ENCODE results near the gene TCEANC.

TCEANC gene

GRCh38 chrX:13689741-13690211 lies 36.8 kb downstream of the TCEANC start:
- no peak for DNase-seq (ENCODE audit: extremely low read depth in 1 of 2, low read depth in 1 of 2)

- DNase-seq (ENCODE audit: extremely low read depth in 1 of 2, low read depth in 1 of 2), result no peak
Measured at GRCh38 chrX:13690836-13691235, 37.9 kb downstream of the TCEANC start.

- no peak for DNase-seq (ENCODE audit: extremely low read depth in 1 of 2, low read depth in 1 of 2)
Measured at GRCh38 chrX:13691841-13692371, 39.0 kb downstream of the TCEANC start.

GRCh38 chrX:13692771-13693231 lies 39.9 kb downstream of the TCEANC start:
- no peak for DNase-seq (ENCODE audit: extremely low read depth in 1 of 2, low read depth in 1 of 2)

GRCh38 chrX:13693341-13693961 lies 40.5 kb downstream of the TCEANC start:
- DNase-seq (ENCODE audit: extremely low read depth in 1 of 2, low read depth in 1 of 2), result no peak

GRCh38 chrX:13694359-13694758 lies 41.4 kb downstream of the TCEANC start:
- no peak for DNase-seq (ENCODE audit: extremely low read depth in 1 of 2, low read depth in 1 of 2)

- no peak for DNase-seq (ENCODE audit: extremely low read depth in 1 of 2, low read depth in 1 of 2)
Measured at GRCh38 chrX:13694983-13695382, 42.0 kb downstream of the TCEANC start.

GRCh38 chrX:13695601-13696115 lies 42.7 kb downstream of the TCEANC start:
- DNase-seq (ENCODE audit: extremely low read depth in 1 of 2, low read depth in 1 of 2), result no peak

GRCh38 chrX:13697455-13697854 lies 44.5 kb downstream of the TCEANC start:
- DNase-seq (ENCODE audit: extremely low read depth in 1 of 2, low read depth in 1 of 2), result no peak

GRCh38 chrX:13697976-13698375 lies 45.0 kb downstream of the TCEANC start:
- no peak for DNase-seq (ENCODE audit: extremely low read depth in 1 of 2, low read depth in 1 of 2)

- DNase-seq (ENCODE audit: extremely low read depth in 1 of 2, low read depth in 1 of 2), result no peak
Measured at GRCh38 chrX:13698432-13698831, 45.5 kb downstream of the TCEANC start.

- no peak for DNase-seq (ENCODE audit: extremely low read depth in 1 of 2, low read depth in 1 of 2)
Measured at GRCh38 chrX:13699183-13699826, 46.4 kb downstream of the TCEANC start.

GRCh38 chrX:13700380-13700779 lies 47.4 kb downstream of the TCEANC start:
- DNase-seq (ENCODE audit: extremely low read depth in 1 of 2, low read depth in 1 of 2), result no peak

GRCh38 chrX:13702111-13702789 lies 49.3 kb downstream of the TCEANC start:
- DNase-seq (ENCODE audit: extremely low read depth in 1 of 2, low read depth in 1 of 2), result no peak

- no peak for DNase-seq (ENCODE audit: extremely low read depth in 1 of 2, low read depth in 1 of 2)
Measured at GRCh38 chrX:13703135-13703534, 50.2 kb downstream of the TCEANC start.

GRCh38 chrX:13703589-13703988 lies 50.6 kb downstream of the TCEANC start:
- no peak for DNase-seq (ENCODE audit: extremely low read depth in 1 of 2, low read depth in 1 of 2)

GRCh38 chrX:13711141-13711540 lies 58.2 kb downstream of the TCEANC start:
- no peak for DNase-seq (ENCODE audit: extremely low read depth in 1 of 2, low read depth in 1 of 2)

Data from stimulated activated CD8-positive, alpha-beta memory T cell treated with anti-CD3 and anti-CD28 coated beads, Interleukin-7, amount 100 ng/mL, for 48 hours (primary cell).